ENCODE data around the gene VSTM2L. TPM values are rescaled to one million over a fixed set of nuclear protein-coding genes. Genes with fewer than 3 reads are reported as not detected.

VSTM2L gene
- total RNA-seq, 1 donor from 2014 or later, result 7.3 TPM

DNA sequence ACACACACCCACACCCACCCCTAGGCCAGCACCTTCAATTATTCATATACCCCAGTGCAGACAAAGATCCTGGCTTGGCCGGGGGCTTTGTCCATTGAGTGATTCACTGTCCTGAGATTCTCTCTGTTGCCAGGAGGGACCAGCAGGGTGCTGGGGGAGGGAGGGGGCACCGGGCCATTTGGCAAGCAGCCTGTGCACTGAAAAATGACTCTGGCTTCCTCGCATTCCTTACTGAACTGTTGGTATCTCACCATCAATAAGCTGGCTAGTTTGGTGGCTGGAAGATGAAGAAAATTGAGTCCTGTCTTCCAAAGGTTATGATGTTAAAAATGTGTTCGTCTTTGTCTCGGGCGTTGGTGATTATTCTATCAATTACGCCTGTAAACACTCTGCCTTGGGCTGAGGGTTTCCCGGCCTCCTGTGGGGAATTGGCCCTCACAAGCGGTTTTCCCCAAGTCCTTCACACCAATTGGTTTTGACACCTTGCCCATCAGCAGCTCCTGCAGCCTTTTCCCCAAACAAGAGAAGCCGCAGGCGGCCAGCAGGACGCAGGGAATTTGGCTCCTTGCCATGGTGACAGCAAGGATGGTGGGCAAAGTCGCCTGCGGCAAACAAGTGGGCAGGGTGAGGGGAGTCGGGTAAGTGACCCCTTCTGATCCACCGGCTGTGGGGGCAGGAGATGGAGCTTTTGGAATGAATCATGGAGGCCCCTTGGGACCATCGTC is 4.9 kb downstream of the VSTM2L start:
- DNase-seq (ENCODE audit: low spot score), result no peak
- Mint-ChIP-seq H3K27me3 (ENCODE audit: low read depth) (peaks cover 4% of the 10 kb centered on the region), H3K36me3 (ENCODE audit: low read depth) (no peaks in the 10 kb centered on the region), H3K27ac (ENCODE audit: unreplicated experiment) (peak overlapping the region; percentile 86), H3K4me1 (ENCODE audit: low read depth) (peaks cover 57% of the 10 kb centered on the region), H3K9me3 (ENCODE audit: low read depth) (no peaks in the 10 kb centered on the region), H3K4me3 (ENCODE audit: unreplicated experiment) (peak overlapping the region; percentile 40)
- TF ChIP-seq, protein P1, sequence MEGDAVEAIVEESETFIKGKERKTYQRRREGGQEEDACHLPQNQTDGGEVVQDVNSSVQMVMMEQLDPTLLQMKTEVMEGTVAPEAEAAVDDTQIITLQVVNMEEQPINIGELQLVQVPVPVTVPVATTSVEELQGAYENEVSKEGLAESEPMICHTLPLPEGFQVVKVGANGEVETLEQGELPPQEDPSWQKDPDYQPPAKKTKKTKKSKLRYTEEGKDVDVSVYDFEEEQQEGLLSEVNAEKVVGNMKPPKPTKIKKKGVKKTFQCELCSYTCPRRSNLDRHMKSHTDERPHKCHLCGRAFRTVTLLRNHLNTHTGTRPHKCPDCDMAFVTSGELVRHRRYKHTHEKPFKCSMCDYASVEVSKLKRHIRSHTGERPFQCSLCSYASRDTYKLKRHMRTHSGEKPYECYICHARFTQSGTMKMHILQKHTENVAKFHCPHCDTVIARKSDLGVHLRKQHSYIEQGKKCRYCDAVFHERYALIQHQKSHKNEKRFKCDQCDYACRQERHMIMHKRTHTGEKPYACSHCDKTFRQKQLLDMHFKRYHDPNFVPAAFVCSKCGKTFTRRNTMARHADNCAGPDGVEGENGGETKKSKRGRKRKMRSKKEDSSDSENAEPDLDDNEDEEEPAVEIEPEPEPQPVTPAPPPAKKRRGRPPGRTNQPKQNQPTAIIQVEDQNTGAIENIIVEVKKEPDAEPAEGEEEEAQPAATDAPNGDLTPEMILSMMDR (IDR thresholded peaks at IDR 0.05), result no peak

DNA sequence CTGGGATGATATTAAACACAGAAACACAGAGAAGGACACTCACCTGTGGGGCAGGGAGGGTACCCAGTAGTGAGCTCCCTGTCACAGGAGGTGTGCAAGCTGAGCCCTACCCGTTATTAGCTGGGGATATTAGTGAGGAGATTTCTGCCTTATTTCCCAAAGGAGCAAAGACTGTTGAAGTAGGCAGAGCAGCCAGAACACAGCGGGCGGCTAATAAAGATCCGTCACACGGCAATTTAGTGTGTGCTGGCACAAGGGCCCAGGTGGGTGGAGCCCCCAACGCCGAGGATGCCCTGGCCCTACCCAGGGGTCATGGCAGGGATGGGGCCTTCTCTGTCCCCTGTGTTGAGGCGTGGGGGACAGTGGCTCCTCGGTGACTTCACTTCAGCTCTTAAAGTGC is 8.3 kb downstream of the VSTM2L start:
- no peaks in the 10 kb centered on the region for H3K36me3 Mint-ChIP-seq (ENCODE audit: low read depth)
- TF ChIP-seq, protein P1 (IDR thresholded peaks at IDR 0.05), result no peak
- H3K27me3 Mint-ChIP-seq (ENCODE audit: low read depth), result no peaks in the 10 kb centered on the region
- H3K9me3 Mint-ChIP-seq (ENCODE audit: low read depth), result no peaks in the 10 kb centered on the region
- H3K4me1 Mint-ChIP-seq (ENCODE audit: low read depth), result peaks cover 57% of the 10 kb centered on the region
- no peak for DNase-seq (ENCODE audit: low spot score)
- no peak overlapping the region for H3K4me3 Mint-ChIP-seq (ENCODE audit: unreplicated experiment)
- H3K27ac Mint-ChIP-seq (ENCODE audit: unreplicated experiment), result no peak overlapping the region

DNA sequence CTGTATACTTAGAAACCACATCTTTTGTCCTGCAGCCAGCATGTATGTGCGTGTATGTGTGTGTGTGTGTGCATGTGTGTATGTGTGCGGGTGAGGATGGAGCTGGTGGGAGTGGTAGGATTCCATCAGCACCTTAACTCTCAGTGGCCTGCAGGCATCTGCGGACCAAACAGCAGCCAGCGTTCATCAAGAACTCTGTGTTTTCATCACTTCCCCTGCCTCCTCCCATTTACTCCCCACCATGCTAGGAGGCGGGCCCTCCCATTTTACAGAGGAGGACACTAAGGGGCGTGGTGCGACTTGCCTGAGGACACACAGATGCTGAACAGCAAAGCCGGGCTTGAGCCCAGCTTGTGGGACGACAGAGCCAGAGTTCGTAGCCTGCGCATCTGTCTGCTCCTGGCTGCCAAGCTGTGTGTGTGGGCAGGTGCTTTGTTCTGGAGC is 8.9 kb downstream of the VSTM2L start:
- H3K9me3 Mint-ChIP-seq (ENCODE audit: low read depth), result no peaks in the 10 kb centered on the region
- TF ChIP-seq, protein P1 (IDR thresholded peaks at IDR 0.05), result no peak
- H3K27ac Mint-ChIP-seq (ENCODE audit: unreplicated experiment), result no peak overlapping the region
- no peaks in the 10 kb centered on the region for H3K27me3 Mint-ChIP-seq (ENCODE audit: low read depth)
- no peak for DNase-seq (ENCODE audit: low spot score)
- H3K36me3 Mint-ChIP-seq (ENCODE audit: low read depth), result no peaks in the 10 kb centered on the region
- H3K4me3 Mint-ChIP-seq (ENCODE audit: unreplicated experiment), result no peak overlapping the region
- H3K4me1 Mint-ChIP-seq (ENCODE audit: low read depth), result peaks cover 59% of the 10 kb centered on the region

DNA sequence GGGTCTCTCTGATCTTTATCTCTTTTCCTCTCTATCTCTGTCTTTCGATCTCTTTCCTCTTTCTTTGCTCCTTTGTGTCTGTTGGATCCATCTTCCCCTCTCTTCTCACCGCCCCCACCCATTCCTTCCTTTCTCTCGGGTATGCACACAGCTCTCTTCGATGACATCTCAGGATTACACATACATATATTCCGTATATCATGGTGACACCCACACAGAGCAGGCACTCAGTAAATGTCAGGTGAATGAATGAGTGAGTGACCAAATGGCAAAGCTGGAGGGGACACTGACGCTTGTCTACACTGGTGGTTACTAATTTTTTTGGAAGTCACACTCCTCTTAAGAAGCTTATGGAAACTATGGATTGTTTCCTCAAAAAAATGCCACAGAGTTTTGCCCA is 9.9 kb downstream of the VSTM2L start:
- H3K9me3 Mint-ChIP-seq (ENCODE audit: low read depth), result no peaks in the 10 kb centered on the region
- TF ChIP-seq, protein P1 (IDR thresholded peaks at IDR 0.05), result no peak
- no peak for DNase-seq (ENCODE audit: low spot score)
- no peak overlapping the region for H3K27ac Mint-ChIP-seq (ENCODE audit: unreplicated experiment)
- H3K4me1 Mint-ChIP-seq (ENCODE audit: low read depth), result peaks cover 53% of the 10 kb centered on the region
- no peak overlapping the region for H3K4me3 Mint-ChIP-seq (ENCODE audit: unreplicated experiment)
- no peaks in the 10 kb centered on the region for H3K27me3 Mint-ChIP-seq (ENCODE audit: low read depth)
- H3K36me3 Mint-ChIP-seq (ENCODE audit: low read depth), result no peaks in the 10 kb centered on the region

DNA sequence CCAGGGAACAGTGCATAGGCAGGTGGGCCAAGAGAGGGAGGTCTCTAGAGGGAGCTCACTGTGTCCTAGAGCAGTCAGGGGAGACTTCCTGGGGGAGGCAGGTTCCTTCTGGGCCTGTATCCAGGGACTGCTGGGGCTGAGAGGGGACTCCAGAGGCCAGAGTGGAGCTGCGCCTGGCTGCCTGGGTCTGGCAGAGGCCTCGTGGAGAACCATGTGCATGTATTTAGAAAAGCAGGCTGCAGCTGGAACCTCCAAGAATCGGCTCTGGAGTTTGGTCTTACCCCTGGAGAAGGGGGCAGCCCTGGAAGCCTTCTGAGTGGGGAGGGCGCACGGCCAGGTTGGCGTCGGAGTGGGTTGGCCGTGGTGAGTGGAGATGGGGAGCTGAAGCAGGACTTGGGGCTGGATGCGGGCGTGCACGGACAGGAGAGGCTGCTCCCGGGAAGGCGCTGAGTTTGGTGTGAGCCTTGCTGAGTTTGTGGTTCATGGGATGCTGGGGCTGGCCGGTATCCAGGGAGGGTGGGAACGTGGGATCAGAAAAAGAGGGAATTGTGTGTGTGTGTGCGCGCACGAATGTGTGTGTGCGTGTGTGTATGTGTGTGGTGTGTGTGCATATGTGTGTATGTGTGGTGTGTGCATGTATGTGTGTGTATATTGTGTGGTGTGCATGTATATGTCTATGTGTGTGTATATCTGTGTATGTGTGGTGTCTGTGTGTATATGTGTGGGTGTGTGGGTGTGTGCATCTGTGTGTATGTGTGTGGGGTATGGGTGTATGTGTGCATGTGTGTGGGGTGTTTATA is 10.8 kb downstream of the VSTM2L start:
- no peak for DNase-seq (ENCODE audit: low spot score)
- Mint-ChIP-seq H3K4me1 (ENCODE audit: low read depth) (peaks cover 48% of the 10 kb centered on the region), H3K36me3 (ENCODE audit: low read depth) (no peaks in the 10 kb centered on the region), H3K9me3 (ENCODE audit: low read depth) (no peaks in the 10 kb centered on the region), H3K4me3 (ENCODE audit: unreplicated experiment) (peak overlapping the region; percentile 1), H3K27me3 (ENCODE audit: low read depth) (no peaks in the 10 kb centered on the region), H3K27ac (ENCODE audit: unreplicated experiment) (no peak overlapping the region)
- TF ChIP-seq, protein P1 (IDR thresholded peaks at IDR 0.05), result no peak
